Measurements from ENCODE around the gene TRIM9. TPM values are rescaled to one million over a fixed set of nuclear protein-coding genes. Genes with fewer than 3 reads are reported as not detected.

Gene TRIM9
- total RNA-seq, 4 donors from 2014 or later: 0.56 to 2.6 (median 1.8) TPM

- no peaks in the 10 kb centered on the region for H3K9me3 ChIP-seq
- H3K27me3 ChIP-seq: no peaks in the 10 kb centered on the region
- intact Hi-C loops (cut with DNase I): no loop called here
- DNase-seq: no peak
- no peaks in the 10 kb centered on the region for H3K4me1 ChIP-seq
- H3K36me3 ChIP-seq: no peaks in the 10 kb centered on the region
- no peak for TF ChIP-seq POLR2A (IDR thresholded peaks at IDR 0.05)
- TF ChIP-seq CTCF (IDR thresholded peaks at IDR 0.05): no peak
- WGBS, 2 donors: 93 to 98% methylated on average over 3 of the region's 3 CpGs
- H3K4me3 ChIP-seq (replicated peaks in 1 of 3): no peak overlapping the region
- no peak overlapping the region for H3K27ac ChIP-seq
These were observed 116.9 kb downstream of the TRIM9 start for GRCh38 chr14:50977863-50978528.

- intact Hi-C loops (cut with DNase I): no loop called here
- Histone ChIP-seq H3K27ac (no peak overlapping the region), H3K36me3 (no peaks in the 10 kb centered on the region), H3K9me3 (no peaks in the 10 kb centered on the region), H3K4me1 (no peaks in the 10 kb centered on the region), H3K27me3 (no peaks in the 10 kb centered on the region), H3K4me3 (replicated peaks in 1 of 3) (no peak overlapping the region)
- TF ChIP-seq CTCF (IDR thresholded peaks at IDR 0.05) (no peak), POLR2A (IDR thresholded peaks at IDR 0.05) (no peak)
- WGBS, 2 donors: 88 to 89% methylated on average over 4 to 5 of the region's 5 CpGs
- no peak for DNase-seq
These were observed 120.8 kb downstream of the TRIM9 start for GRCh38 chr14:50974118-50974517.

DNA sequence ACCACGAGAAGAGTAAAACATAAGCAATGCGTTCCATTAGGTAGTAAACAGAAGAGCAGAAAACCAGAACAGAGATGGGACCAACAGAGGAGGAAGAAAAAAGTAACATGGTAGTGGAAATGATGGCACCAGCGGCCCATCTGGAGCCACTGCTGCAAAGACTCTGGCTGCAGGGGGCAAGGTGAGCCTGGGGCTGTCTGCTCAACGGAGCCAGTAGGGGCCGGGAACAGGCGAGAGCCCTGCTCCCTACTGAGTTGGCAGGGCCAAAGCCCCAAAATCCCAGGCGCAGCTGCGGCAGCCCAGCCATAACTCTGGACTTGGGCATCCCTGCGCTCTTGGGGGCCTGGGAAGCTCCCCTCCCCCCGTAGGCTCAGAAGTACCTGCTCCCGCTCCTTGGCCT is 122.2 kb downstream of the TRIM9 start:
- intact Hi-C loops (cut with DNase I): no loop called here

DNA sequence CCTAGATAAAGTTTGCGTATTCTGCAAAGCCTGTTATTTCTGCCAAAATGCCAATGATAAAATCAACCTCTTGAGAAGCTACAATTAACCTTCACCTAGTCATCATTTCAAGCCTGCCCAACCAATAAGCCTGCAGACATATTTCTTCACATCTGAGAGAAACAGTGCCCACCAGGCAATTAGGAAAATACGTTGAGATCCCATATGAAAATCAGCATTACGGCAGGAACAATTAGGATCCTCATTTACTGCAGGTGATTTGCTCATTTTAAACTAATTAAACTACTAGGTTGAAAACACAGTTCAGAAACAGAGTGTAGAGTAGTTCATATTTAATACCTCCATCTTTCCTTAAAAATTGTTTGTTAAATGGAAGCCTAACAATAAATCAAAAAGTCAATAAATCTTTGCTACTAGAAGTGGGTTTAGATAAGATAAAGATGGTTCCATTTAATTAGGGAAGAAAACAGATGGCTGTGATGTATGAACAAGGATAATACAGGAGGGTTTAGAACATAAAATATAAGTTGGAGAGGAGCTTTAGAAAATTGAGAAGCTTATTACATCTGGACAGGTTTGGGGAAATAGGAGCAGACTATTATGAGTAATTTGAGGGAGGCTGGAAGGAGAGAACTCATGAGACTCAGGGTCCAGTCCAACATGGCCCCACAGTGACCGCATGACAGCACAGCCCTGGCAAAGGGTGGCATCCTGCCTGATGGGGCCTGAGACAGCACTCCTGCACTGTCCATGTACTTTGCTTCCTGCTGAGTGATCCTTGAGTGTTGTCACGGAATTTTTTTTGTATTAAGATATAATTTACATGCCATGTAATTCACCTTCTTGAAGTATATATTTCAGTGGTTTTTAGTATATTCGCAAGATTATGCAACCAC is 123.8 kb downstream of the TRIM9 start:
- WGBS, 2 donors: 85 to 86% methylated on average over 6 of the region's 6 CpGs
- Histone ChIP-seq H3K4me1 (no peaks in the 10 kb centered on the region), H3K27ac (no peak overlapping the region), H3K36me3 (no peaks in the 10 kb centered on the region), H3K9me3 (no peaks in the 10 kb centered on the region), H3K4me3 (replicated peaks in 1 of 3) (no peak overlapping the region), H3K27me3 (no peaks in the 10 kb centered on the region)
- no peak for DNase-seq
- TF ChIP-seq CTCF (IDR thresholded peaks at IDR 0.05): no peak
- no peak for TF ChIP-seq POLR2A (IDR thresholded peaks at IDR 0.05)
- intact Hi-C loops (cut with DNase I): no loop called here

More for the DNA sequence above, 122.2 kb downstream of the TRIM9 start:
- Histone ChIP-seq H3K4me3 (replicated peaks in 1 of 3) (no peak overlapping the region), H3K4me1 (no peaks in the 10 kb centered on the region), H3K27me3 (no peaks in the 10 kb centered on the region), H3K9me3 (no peaks in the 10 kb centered on the region), H3K36me3 (no peaks in the 10 kb centered on the region), H3K27ac (no peak overlapping the region)
- no peak for TF ChIP-seq CTCF (IDR thresholded peaks at IDR 0.05)
- no peak for TF ChIP-seq POLR2A (IDR thresholded peaks at IDR 0.05)
- no peak for DNase-seq
- 92 to 95% methylated on average over 10 to 11 of the region's 11 CpGs for WGBS, 2 donors

DNA sequence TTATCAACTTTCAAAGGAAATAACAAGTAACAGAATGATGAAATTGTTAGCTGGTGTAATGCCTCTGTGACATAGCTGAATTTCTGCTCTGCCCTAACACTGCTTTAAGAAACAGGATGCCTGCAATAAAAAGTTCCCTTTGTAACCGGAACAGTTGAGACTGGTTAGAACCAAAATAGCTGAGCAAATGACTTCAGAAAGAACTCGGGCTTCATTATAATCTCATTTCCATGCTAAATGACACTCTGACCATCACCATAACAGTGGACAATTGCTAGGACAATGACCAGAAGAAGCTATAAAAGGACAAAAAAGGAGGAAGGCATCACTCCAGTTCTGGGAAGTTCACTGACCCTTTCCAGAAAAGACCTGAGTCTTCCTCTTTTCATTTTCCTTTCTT is 127.1 kb downstream of the TRIM9 start:
- Histone ChIP-seq H3K4me3 (replicated peaks in 1 of 3) (no peak overlapping the region), H3K9me3 (no peaks in the 10 kb centered on the region), H3K36me3 (no peaks in the 10 kb centered on the region), H3K27ac (no peak overlapping the region), H3K27me3 (no peaks in the 10 kb centered on the region), H3K4me1 (peaks cover 0 to 3% of the 10 kb centered on the region in 2 donors)
- no peak for TF ChIP-seq POLR2A (IDR thresholded peaks at IDR 0.05)
- TF ChIP-seq CTCF (IDR thresholded peaks at IDR 0.05): no peak
- intact Hi-C loops (cut with DNase I): no loop called here
- WGBS, 2 donors: 72% methylated on average over 2 of the region's 2 CpGs
- no peak for DNase-seq

All from thyroid gland (tissue), 4 donors.